Subcutaneous abdominal adipose tissue (tissue), 5 donors: ENCODE data around the gene WDTC1.

ENCODE experiments used
- H3K27ac ChIP-seq: one replicate; pipeline ENCODE4 v1.7.0; 2013; ENCODE audit warnings: low read depth, mild to moderate bottlenecking, inconsistent platforms, low read length, moderate library complexity
- H3K27me3 ChIP-seq, 5 donors: one replicate each; pipeline ENCODE4 v1.7.0; 2013; ENCODE audit warnings: low read length in 5 of 5, inconsistent platforms in 1 of 5; ENCODE audit not compliant: control insufficient read depth in 5 of 5, insufficient read depth in 4 of 5
- H3K36me3 ChIP-seq, 5 donors: one replicate each; pipeline ENCODE4 v1.7.0; 2013; ENCODE audit warnings: low read length in 5 of 5; ENCODE audit not compliant: control insufficient read depth in 5 of 5, insufficient read depth in 5 of 5
- H3K4me1 ChIP-seq, 5 donors: one replicate each; pipeline ENCODE4 v1.7.0; 2013; ENCODE audit warnings: low read length in 5 of 5, mild to moderate bottlenecking in 3 of 5, moderate library complexity in 1 of 5; ENCODE audit not compliant: control insufficient read depth in 5 of 5, insufficient read depth in 5 of 5
- H3K4me3 ChIP-seq, 5 donors: one replicate each; pipeline ENCODE4 v1.7.0; 2013; ENCODE audit warnings: low read length in 5 of 5, low read depth in 1 of 5
- H3K9ac ChIP-seq, 5 donors: one replicate each; pipeline ENCODE4 v1.7.0; 2013; ENCODE audit warnings: low read length in 5 of 5, mild to moderate bottlenecking in 4 of 5, moderate library complexity in 3 of 5
- H3K9me3 ChIP-seq, 5 donors: one replicate each; pipeline ENCODE4 v1.7.0; 2013; ENCODE audit warnings: low read length in 5 of 5; ENCODE audit not compliant: control insufficient read depth in 5 of 5
- donor health status: healthy.
- donor health status: healthy.
- donor health status: healthy.
- donor health status: healthy.
- donor health status: healthy.

WDTC1 gene

GRCh38 chr1:27331426-27331825 is 97.0 kb downstream of the WDTC1 start:
- H3K9me3 ChIP-seq, result no peaks in the 10 kb centered on the region
- no peak overlapping the region for H3K27ac ChIP-seq
- peaks cover 2 to 19% (median 5%) of the 10 kb centered on the region in 5 donors for H3K4me1 ChIP-seq
- peaks cover 0 to 75% (median 67%) of the 10 kb centered on the region in 5 donors for H3K36me3 ChIP-seq
- H3K27me3 ChIP-seq, result no peaks in the 10 kb centered on the region
- H3K9ac ChIP-seq, result no peak overlapping the region
- H3K4me3 ChIP-seq, result no peak overlapping the region

GRCh38 chr1:27331922-27332321 is 97.5 kb downstream of the WDTC1 start:
- H3K36me3 ChIP-seq, result peaks cover 0 to 80% (median 69%) of the 10 kb centered on the region in 5 donors
- H3K9ac ChIP-seq, result peak overlapping the region in 1 of 5 donors; percentile 9
- H3K9me3 ChIP-seq, result no peaks in the 10 kb centered on the region
- H3K4me3 ChIP-seq, result no peak overlapping the region
- peaks cover 0 to 14% (median 5%) of the 10 kb centered on the region in 5 donors for H3K4me1 ChIP-seq
- no peaks in the 10 kb centered on the region for H3K27me3 ChIP-seq
- no peak overlapping the region for H3K27ac ChIP-seq

GRCh38 chr1:27332536-27333281 is 98.3 kb downstream of the WDTC1 start:
- peaks cover 0 to 78% (median 70%) of the 10 kb centered on the region in 5 donors for H3K36me3 ChIP-seq
- no peak overlapping the region for H3K27ac ChIP-seq
- peaks cover 0 to 12% (median 4%) of the 10 kb centered on the region in 5 donors for H3K4me1 ChIP-seq
- peak overlapping the region in 2 of 5 donors; percentile 8 to 9 for H3K9ac ChIP-seq
- H3K4me3 ChIP-seq, result no peak overlapping the region
- H3K27me3 ChIP-seq, result no peaks in the 10 kb centered on the region
- no peaks in the 10 kb centered on the region for H3K9me3 ChIP-seq

GRCh38 chr1:27333717-27334279 is 99.4 kb downstream of the WDTC1 start:
- Histone ChIP-seq H3K27ac (no peak overlapping the region), H3K9ac (no peak overlapping the region), H3K4me1 (peaks cover 0 to 7% (median 0%) of the 10 kb centered on the region in 5 donors), H3K4me3 (no peak overlapping the region), H3K36me3 (peaks cover 0 to 71% (median 66%) of the 10 kb centered on the region in 5 donors), H3K27me3 (no peaks in the 10 kb centered on the region), H3K9me3 (no peaks in the 10 kb centered on the region)

GRCh38 chr1:27335506-27336422 is 101.3 kb downstream of the WDTC1 start:
- Histone ChIP-seq H3K9ac (no peak overlapping the region), H3K27ac (no peak overlapping the region), H3K36me3 (peaks cover 0 to 68% (median 63%) of the 10 kb centered on the region in 5 donors), H3K9me3 (no peaks in the 10 kb centered on the region), H3K4me3 (no peak overlapping the region), H3K4me1 (peaks cover 0 to 9% (median 0%) of the 10 kb centered on the region in 5 donors), H3K27me3 (no peaks in the 10 kb centered on the region)

GRCh38 chr1:27336756-27337155 is 102.3 kb downstream of the WDTC1 start:
- Histone ChIP-seq H3K4me1 (peaks cover 0 to 12% (median 0%) of the 10 kb centered on the region in 5 donors), H3K36me3 (peaks cover 0 to 59% (median 54%) of the 10 kb centered on the region in 5 donors), H3K4me3 (no peak overlapping the region)

GRCh38 chr1:27338751-27339150 is 104.3 kb downstream of the WDTC1 start:
- Histone ChIP-seq H3K36me3 (peaks cover 0 to 40% (median 37%) of the 10 kb centered on the region in 5 donors), H3K4me1 (peaks cover 0 to 14% (median 0%) of the 10 kb centered on the region in 5 donors), H3K27ac (no peak overlapping the region), H3K9ac (no peak overlapping the region), H3K9me3 (no peaks in the 10 kb centered on the region), H3K27me3 (peaks cover 0 to 3% (median 2%) of the 10 kb centered on the region in 5 donors), H3K4me3 (no peak overlapping the region)

More at GRCh38 chr1:27336756-27337155, 102.3 kb downstream of the WDTC1 start:
- Histone ChIP-seq H3K9ac (no peak overlapping the region), H3K27me3 (peaks cover 0 to 3% (median 0%) of the 10 kb centered on the region in 5 donors), H3K9me3 (no peaks in the 10 kb centered on the region), H3K27ac (no peak overlapping the region)

- Histone ChIP-seq H3K4me1 (peaks cover 0 to 14% (median 0%) of the 10 kb centered on the region in 5 donors), H3K27me3 (peaks cover 0 to 3% (median 2%) of the 10 kb centered on the region in 5 donors), H3K4me3 (no peak overlapping the region), H3K36me3 (peaks cover 0 to 35% (median 33%) of the 10 kb centered on the region in 5 donors), H3K9me3 (no peaks in the 10 kb centered on the region), H3K27ac (no peak overlapping the region), H3K9ac (no peak overlapping the region)
Measured at GRCh38 chr1:27339213-27339612, 104.8 kb downstream of the WDTC1 start.

- Histone ChIP-seq H3K36me3 (peaks cover 0 to 11% (median 8%) of the 10 kb centered on the region in 5 donors), H3K9ac (no peak within 1 kb of the TSS), H3K27me3 (peaks cover 0 to 8% (median 3%) of the 10 kb centered on the region in 5 donors), H3K9me3 (no peaks in the 10 kb centered on the region), H3K4me3 (peak within 1 kb of the TSS in 2 of 5 donors; percentile 27 to 36), H3K27ac (no peak within 1 kb of the TSS), H3K4me1 (peaks cover 0 to 14% (median 0%) of the 10 kb centered on the region in 5 donors)
Measured at GRCh38 chr1:27341525-27342252, 107.3 kb downstream of the WDTC1 start, which contains the start of gene SYTL1. TSS of gene SYTL1 (plus strand) at chr1:27342022. CDS start at chr1:27345335, 3,313 bp downstream.
